ENCODE results near the gene SEMA4G.

The SEMA4G gene, protein sequence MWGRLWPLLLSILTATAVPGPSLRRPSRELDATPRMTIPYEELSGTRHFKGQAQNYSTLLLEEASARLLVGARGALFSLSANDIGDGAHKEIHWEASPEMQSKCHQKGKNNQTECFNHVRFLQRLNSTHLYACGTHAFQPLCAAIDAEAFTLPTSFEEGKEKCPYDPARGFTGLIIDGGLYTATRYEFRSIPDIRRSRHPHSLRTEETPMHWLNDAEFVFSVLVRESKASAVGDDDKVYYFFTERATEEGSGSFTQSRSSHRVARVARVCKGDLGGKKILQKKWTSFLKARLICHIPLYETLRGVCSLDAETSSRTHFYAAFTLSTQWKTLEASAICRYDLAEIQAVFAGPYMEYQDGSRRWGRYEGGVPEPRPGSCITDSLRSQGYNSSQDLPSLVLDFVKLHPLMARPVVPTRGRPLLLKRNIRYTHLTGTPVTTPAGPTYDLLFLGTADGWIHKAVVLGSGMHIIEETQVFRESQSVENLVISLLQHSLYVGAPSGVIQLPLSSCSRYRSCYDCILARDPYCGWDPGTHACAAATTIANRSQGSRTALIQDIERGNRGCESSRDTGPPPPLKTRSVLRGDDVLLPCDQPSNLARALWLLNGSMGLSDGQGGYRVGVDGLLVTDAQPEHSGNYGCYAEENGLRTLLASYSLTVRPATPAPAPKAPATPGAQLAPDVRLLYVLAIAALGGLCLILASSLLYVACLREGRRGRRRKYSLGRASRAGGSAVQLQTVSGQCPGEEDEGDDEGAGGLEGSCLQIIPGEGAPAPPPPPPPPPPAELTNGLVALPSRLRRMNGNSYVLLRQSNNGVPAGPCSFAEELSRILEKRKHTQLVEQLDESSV

GRCh38 chr10:100969187-100970075 lies at the start of gene SEMA4G:
Gene SEMA4G (plus strand): TSS chr10:100969504. CDS start chr10:100972913, 3,409 bp downstream.
- no peak for DNase-seq

DNA sequence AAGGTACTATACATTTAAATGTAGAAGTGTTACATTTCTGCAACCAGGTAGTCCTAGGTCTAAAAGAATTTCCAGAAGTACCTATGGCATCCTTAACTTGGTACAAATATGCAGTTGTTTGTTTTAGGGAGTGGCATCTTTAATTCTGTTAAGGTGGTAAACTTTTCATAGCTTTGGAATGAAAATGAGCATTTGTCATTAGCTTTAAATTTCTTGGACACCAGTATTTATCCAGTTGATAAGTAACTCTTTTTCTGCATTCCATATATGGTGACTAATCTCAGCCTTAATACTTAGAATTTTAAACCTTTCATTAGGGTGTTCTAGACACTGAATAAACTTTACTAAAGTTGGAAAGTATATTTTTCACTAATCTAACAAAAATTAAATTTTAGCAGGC lies 45.7 kb upstream of the SEMA4G start:
- no peak for DNase-seq

- DNase-seq = no peak
Observed at GRCh38 chr10:100927266-100927665, 42.0 kb upstream of the SEMA4G start.

DNA sequence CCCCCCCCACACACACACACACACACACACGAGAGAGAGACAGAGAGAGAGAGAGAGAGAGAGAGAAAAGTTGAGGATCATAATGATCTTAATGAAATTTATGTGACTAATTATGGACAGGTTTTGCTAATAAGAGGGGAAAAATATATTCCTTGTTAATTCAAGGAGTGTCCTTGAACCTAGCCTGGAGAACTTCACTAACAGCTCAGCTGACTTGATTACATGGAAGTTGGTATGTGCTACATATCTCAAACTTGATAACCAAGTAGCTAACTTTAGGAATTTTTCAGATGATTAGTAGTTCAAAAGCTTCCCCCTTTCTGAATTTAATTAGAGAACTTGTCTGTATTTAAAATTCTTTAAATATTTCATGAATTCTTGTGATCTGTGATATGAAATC lies 41.3 kb upstream of the SEMA4G start:
- no peak for DNase-seq

GRCh38 chr10:100930368-100930767 lies 38.9 kb upstream of the SEMA4G start:
- no peak for DNase-seq

DNA sequence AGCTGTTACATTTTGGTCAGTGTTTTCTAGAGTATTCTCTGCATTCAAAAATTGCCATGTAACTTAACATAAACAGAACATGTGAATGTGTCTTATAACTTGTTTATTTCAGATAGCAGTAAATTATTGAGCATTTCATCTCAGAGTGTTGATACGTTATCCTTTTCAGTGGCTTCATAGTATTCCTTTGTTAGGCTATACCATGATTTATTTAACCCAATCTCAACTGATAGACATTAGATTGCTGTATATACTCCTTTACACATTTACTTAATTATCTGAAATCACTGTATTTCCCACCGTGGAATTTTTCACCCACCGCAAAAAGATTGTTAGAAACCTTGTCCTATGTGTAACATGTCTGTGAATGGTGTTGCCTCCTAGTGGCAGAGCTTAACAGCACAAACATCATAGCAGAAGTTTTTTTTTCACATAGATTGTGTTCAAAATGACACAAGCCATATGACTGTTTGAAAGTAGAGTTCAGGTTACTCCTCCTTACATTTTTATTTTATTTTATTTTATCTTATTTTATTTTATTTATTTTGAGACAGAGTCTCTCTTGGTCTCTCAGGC lies 35.1 kb upstream of the SEMA4G start:
- no peak for DNase-seq

DNA sequence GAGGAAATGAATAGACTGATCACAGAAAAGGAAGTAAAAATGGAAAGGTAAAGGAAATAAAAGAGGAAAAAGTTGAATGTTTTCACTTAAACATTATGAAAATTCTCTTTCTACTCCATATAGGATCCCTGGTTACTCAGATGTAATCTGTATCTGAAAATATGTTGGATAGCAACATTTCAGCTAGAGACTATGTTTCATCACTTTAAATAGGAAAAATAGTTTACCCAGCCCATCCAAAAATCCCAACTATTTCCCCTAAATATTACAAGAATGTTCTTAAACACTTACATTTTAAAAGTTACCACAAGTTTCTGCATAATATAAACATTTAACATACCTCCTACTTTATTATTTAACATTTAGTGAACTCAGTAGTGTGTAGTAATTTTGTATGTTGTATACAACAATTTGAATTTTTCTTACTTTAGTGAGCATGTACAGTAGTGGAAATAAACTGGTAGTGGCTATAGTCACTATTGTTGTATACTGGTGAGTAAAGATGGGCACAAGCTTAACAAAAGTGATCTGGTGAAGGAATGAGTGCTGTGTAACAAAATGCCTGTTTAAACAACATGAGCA lies 29.4 kb upstream of the SEMA4G start:
- DNase-seq = no peak

- DNase-seq = no peak
Observed at GRCh38 chr10:100942229-100942628, 27.1 kb upstream of the SEMA4G start.

GRCh38 chr10:100943508-100943907 lies 25.8 kb upstream of the SEMA4G start:
- no peak for DNase-seq

- DNase-seq = no peak
Observed at GRCh38 chr10:100945754-100946153, 23.6 kb upstream of the SEMA4G start.

GRCh38 chr10:100948916-100949315 lies 20.4 kb upstream of the SEMA4G start:
- no peak for DNase-seq

GRCh38 chr10:100960251-100960650 lies 9.1 kb upstream of the SEMA4G start:
- no peak for DNase-seq

- DNase-seq = no peak
Observed at GRCh38 chr10:100962351-100963080, 6.8 kb upstream of the SEMA4G start.

DNA sequence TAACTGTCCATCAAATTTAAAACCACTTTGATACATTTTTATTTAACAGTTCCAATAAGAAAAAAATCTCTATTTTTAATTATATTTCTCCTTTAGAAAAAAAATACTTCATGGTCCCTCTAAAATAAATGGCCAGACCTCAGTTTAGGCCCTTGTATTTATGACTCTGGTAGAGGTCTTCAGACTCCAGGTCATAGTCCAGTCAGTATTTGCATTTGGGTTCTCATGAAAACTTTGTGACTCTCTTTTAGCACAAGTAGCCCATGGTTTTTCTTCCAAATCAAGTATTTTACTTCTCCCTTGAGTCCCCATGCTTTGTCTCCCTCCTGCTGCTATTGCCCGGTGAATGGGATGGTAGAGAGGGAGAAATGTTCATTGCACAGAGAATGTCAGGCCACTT lies 5.5 kb upstream of the SEMA4G start:
- DNase-seq = no peak

DNA sequence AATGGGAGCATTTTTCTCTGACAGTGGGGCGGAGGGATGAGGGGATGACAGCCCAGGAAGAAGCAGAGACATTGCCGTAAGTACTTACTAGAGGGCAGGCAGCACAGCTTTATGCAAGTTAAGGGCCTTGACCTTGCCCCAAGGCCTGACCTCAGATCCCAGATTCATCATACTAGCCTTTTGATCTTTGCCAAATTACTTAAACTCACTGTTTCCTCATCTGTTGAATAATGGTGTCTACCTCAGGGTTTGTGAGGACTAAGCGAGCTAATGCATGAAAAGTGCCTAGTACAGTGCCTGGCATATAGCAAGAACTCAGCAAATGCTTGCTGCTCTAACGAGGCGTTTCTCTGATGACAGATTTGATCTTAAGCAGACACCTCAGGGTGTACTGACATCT lies 3.5 kb upstream of the SEMA4G start:
- DNase-seq = no peak

DNA sequence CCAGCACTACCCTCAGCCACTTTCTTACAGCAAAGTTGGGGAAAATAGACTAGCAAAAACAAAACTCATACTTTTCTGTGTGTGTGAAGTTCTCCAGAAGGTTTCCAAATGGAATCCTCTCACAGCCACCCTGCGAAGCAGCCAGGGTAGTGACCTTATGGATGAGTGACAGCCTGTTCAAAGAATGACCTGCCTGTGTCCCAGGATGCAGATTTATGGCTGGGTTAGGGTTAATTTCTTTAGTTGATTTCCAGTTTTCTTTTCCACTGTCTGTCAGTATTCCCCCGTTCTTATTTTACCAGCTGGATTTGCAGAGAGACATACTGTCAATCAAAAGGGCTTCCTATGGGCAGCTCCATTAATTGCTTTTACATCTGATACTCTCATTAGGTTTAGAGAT lies 2.4 kb upstream of the SEMA4G start:
- DNase-seq = no peak

GRCh38 chr10:100967332-100967731 lies 2.0 kb upstream of the SEMA4G start:
- DNase-seq = no peak

DNA sequence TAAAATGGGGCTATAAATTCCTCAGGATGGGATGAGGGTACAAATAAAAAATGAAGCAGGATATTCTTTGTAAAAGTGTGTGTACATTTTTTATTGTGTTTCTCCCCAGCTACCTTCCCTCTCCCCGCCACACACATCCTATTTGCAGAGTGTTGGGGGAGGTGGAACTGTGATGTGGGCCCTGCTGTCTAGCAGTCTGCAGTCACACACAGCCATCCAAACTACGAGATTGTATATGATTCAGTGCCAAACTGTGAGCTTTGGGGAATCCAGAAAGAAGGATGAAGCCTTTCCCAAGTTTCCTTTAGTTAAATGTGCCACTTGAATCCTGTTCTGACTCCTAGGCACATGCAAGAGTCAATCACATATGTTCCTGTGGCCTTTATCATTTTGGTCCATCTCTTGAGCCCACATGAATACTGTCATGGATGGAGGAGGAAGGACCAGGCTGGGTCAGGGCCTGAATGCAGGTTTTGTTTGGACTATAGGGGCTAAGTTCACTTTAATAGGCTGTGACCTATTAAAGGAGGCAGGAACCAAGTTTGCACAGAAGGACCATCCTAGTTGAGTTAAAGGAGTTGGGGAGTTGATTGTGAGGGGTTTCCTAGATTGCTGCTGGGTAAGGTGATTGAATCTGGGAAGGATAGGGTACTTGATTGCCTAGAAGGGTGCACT lies 1.1 kb upstream of the SEMA4G start:
- DNase-seq = no peak

- DNase-seq = no peak
Observed at GRCh38 chr10:100968863-100969186, 479 bp upstream of the SEMA4G start.

- DNase-seq = no peak
Observed at GRCh38 chr10:100970076-100970913, 991 bp downstream of the SEMA4G start.

Measured in DMS79 (cell line).